Hepatocyte (in vitro differentiated cells): ENCODE data around the gene CBX1. TPM values are rescaled to one million over a fixed set of nuclear protein-coding genes. Genes with fewer than 3 reads are reported as not detected.

Experiments
- DNase-seq: peaks from one replicate; pipeline ENCODE4 v3.0.0-alpha.2; 2016; ENCODE audit warnings: low spot score
- H2AFZ ChIP-seq: fragments of 200-600 bp; sonication (generic); 2 replicates; pipeline ENCODE4 v1.6.0; 2016; ENCODE audit warnings: antibody characterized with exemption, mild to moderate bottlenecking
- H3K27ac ChIP-seq: fragments of 200-600 bp; sonication (generic); 2 replicates; pipeline ENCODE4 v1.5.1; 2016; ENCODE audit warnings: mild to moderate bottlenecking
- H3K27me3 ChIP-seq: fragments of 200-600 bp; sonication (generic); 2 replicates; pipeline ENCODE4 v1.6.1; 2016
- H3K36me3 ChIP-seq: fragments of 200-600 bp; sonication (generic); replicated peaks from 2 replicates; pipeline ENCODE4 v1.5.1; 2016; ENCODE audit warnings: low read depth; ENCODE audit not compliant: insufficient read depth
- H3K4me1 ChIP-seq: fragments of 200-600 bp; sonication (generic); 2 replicates; pipeline ENCODE4 v1.5.1; 2016; ENCODE audit warnings: mild to moderate bottlenecking, moderate library complexity; ENCODE audit not compliant: insufficient read depth
- H3K4me2 ChIP-seq: fragments of 200-600 bp; sonication (generic); 2 replicates; pipeline ENCODE4 v1.6.0; 2016
- H3K4me3 ChIP-seq: fragments of 200-600 bp; sonication (generic); 2 replicates; pipeline ENCODE4 v1.5.1; 2016; ENCODE audit warnings: mild to moderate bottlenecking
- H3K79me2 ChIP-seq: fragments of 200-600 bp; sonication (generic); 2 replicates; pipeline ENCODE4 v1.6.0; 2017; ENCODE audit warnings: mild to moderate bottlenecking
- H3K9me2 ChIP-seq: fragments of 200-600 bp; sonication (generic); replicated peaks from 2 replicates; pipeline ENCODE4 v1.6.0; 2017; ENCODE audit warnings: mild to moderate bottlenecking; ENCODE audit not compliant: insufficient read depth
- H3K9me3 ChIP-seq: fragments of 200-600 bp; sonication (generic); 2 replicates; pipeline ENCODE4 v1.5.1; 2016; ENCODE audit warnings: low read depth, mild to moderate bottlenecking
- H4K20me1 ChIP-seq: fragments of 200-600 bp; sonication (generic); 2 replicates; pipeline ENCODE4 v1.6.0; 2016; ENCODE audit warnings: mild to moderate bottlenecking; ENCODE audit not compliant: insufficient read depth, poor library complexity, severe bottlenecking
- EZH2 ChIP-seq: fragments of 200-600 bp; sonication (generic); IDR thresholded peaks from 2 replicates; pipeline ENCODE4 v1.6.1; 2016; ENCODE audit warnings: antibody characterized with exemption, mild to moderate bottlenecking, borderline replicate concordance
- EZH2phosphoT487 ChIP-seq: fragments of 200-600 bp; sonication (generic); IDR thresholded peaks from one replicate; pipeline ENCODE4 v1.6.1; 2018; ENCODE audit warnings: antibody characterized with exemption, mild to moderate bottlenecking, low read depth, moderate library complexity; ENCODE audit not compliant: unreplicated experiment, severe bottlenecking
- WGBS: methylation state at CpG from one replicate; pipeline ENCODE4 v1.1.6; 2016; ENCODE audit warnings: low lambda C conversion rate; ENCODE audit errors: missing lambda C conversion rate; 5-methylcytosine and 5-hydroxymethylcytosine counted together
- polyA plus RNA-seq: library from polyadenylated mRNA; unstranded; fragments of >200 nt; fragmentation: Nextera tagmentation; extraction: Ambion mirVana; gene quantifications from 2 replicates; pipeline ENCODE4 v1.2.1, GENCODE V29; 2016
- total RNA-seq: library from RNA; depleted of rRNA; stranded (reverse); fragments of >200 nt; gene quantifications from 2 replicates; pipeline ENCODE4 v1.2.3, GENCODE V29; 2014
- TF ChIP-seq, protein P1 (sequence below): fragments of 200-600 bp; sonication (generic); IDR thresholded peaks from 2 replicates; pipeline ENCODE4 v1.5.1; 2016; ENCODE audit warnings: antibody characterized with exemption, mild to moderate bottlenecking; ENCODE audit not compliant: poor library complexity

The CBX1 gene
- total and polyA plus RNA-seq, 2 experiments from 2014 or later, result 20.7 to 49.0 TPM

DNA sequence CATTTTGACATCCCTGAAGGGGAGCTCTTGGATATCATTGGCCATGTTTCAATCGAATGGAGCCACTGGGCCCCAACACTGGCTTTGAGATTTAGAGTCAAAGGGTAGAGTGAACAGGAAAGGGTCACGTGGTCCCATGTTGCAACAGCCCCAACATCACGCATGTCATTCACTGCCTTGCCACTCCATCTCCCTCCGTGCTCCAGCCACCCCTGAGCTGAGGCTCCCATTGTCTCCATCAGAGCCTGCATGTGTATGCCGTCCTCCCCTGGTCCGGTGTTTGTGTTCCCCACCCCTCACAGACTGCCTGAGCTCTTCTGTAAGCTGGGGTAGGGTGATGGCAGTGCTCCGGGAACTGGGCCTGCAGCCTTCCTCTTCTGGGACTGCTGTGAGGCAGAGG lies 41.0 kb downstream of the CBX1 start:
- Histone ChIP-seq H2AFZ (no peak overlapping the region), H3K4me1 (peaks cover 6% of the 10 kb centered on the region), H4K20me1 (peaks cover 13% of the 10 kb centered on the region), H3K9me2 (no peaks in the 10 kb centered on the region), H3K27ac (no peak overlapping the region), H3K27me3 (no peaks in the 10 kb centered on the region), H3K79me2 (peaks cover 25% of the 10 kb centered on the region), H3K4me2 (no peak overlapping the region), H3K36me3 (no peaks in the 10 kb centered on the region), H3K4me3 (no peak overlapping the region), H3K9me3 (no peaks in the 10 kb centered on the region)
- TF ChIP-seq, protein P1, sequence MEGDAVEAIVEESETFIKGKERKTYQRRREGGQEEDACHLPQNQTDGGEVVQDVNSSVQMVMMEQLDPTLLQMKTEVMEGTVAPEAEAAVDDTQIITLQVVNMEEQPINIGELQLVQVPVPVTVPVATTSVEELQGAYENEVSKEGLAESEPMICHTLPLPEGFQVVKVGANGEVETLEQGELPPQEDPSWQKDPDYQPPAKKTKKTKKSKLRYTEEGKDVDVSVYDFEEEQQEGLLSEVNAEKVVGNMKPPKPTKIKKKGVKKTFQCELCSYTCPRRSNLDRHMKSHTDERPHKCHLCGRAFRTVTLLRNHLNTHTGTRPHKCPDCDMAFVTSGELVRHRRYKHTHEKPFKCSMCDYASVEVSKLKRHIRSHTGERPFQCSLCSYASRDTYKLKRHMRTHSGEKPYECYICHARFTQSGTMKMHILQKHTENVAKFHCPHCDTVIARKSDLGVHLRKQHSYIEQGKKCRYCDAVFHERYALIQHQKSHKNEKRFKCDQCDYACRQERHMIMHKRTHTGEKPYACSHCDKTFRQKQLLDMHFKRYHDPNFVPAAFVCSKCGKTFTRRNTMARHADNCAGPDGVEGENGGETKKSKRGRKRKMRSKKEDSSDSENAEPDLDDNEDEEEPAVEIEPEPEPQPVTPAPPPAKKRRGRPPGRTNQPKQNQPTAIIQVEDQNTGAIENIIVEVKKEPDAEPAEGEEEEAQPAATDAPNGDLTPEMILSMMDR, result no peak
- TF ChIP-seq EZH2 (no peak), EZH2phosphoT487 (no peak)
- WGBS, result 86% methylated on average over 7 of the region's 7 CpGs
- DNase-seq, result no peak

DNA sequence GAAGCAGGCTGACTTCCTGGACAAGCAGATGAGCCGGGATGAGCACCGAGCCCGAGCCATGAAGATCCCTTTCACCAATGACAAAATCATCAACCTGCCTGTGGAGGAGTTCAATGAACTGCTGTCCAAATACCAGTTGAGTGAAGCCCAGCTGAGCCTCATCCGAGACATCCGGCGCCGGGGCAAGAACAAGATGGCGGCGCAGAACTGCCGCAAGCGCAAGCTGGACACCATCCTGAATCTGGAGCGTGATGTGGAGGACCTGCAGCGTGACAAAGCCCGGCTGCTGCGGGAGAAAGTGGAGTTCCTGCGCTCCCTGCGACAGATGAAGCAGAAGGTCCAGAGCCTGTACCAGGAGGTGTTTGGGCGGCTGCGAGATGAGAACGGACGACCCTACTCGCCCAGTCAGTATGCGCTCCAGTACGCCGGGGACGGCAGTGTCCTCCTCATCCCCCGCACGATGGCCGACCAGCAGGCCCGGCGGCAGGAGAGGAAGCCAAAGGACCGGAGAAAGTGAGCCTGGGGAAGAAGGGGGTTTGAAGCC lies 42.1 kb downstream of the CBX1 start:
- Histone ChIP-seq H3K4me3 (no peak overlapping the region), H3K27me3 (no peaks in the 10 kb centered on the region), H3K27ac (no peak overlapping the region), H3K36me3 (no peaks in the 10 kb centered on the region), H4K20me1 (peaks cover 22% of the 10 kb centered on the region), H2AFZ (no peak overlapping the region), H3K4me2 (no peak overlapping the region), H3K9me3 (no peaks in the 10 kb centered on the region), H3K79me2 (peaks cover 33% of the 10 kb centered on the region), H3K9me2 (no peaks in the 10 kb centered on the region), H3K4me1 (peaks cover 14% of the 10 kb centered on the region)
- TF ChIP-seq, protein P1, result no peak
- TF ChIP-seq EZH2phosphoT487, result no peak
- no peak for TF ChIP-seq EZH2
- DNase-seq, result no peak
- WGBS, result 97% methylated on average over 32 of the region's 32 CpGs

DNA sequence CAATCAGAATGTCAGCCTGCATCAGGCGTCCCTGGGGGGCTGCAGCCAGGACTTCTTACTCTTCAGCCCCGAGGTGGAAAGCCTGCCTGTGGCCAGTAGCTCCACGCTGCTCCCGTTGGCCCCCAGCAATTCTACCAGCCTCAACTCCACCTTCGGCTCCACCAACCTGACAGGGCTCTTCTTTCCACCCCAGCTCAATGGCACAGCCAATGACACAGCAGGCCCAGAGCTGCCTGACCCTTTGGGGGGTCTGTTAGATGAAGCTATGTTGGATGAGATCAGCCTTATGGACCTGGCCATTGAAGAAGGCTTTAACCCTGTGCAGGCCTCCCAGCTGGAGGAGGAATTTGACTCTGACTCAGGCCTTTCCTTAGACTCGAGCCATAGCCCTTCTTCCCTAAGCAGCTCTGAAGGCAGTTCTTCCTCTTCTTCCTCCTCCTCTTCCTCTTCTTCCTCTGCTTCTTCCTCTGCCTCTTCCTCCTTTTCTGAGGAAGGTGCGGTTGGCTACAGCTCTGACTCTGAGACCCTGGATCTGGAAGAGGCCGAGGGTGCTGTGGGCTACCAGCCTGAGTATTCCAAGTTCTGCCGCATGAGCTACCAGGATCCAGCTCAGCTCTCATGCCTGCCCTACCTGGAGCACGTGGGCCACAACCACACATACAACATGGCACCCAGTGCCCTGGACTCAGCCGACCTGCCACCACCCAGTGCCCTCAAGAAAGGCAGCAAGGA lies 42.7 kb downstream of the CBX1 start:
- 97% methylated on average over 11 of the region's 11 CpGs for WGBS
- no peak overlapping the region for H3K4me2 ChIP-seq
- no peak overlapping the region for H3K27ac ChIP-seq
- peaks cover 20% of the 10 kb centered on the region for H3K4me1 ChIP-seq
- no peaks in the 10 kb centered on the region for H3K9me3 ChIP-seq
- TF ChIP-seq EZH2 (no peak), EZH2phosphoT487 (no peak)
- TF ChIP-seq, protein P1, result no peak
- peaks cover 28% of the 10 kb centered on the region for H4K20me1 ChIP-seq
- H3K9me2 ChIP-seq, result no peaks in the 10 kb centered on the region
- H3K4me3 ChIP-seq, result no peak overlapping the region
- DNase-seq, result no peak
- H3K36me3 ChIP-seq, result no peaks in the 10 kb centered on the region
- peaks cover 39% of the 10 kb centered on the region for H3K79me2 ChIP-seq
- H2AFZ ChIP-seq, result no peak overlapping the region
- H3K27me3 ChIP-seq, result no peaks in the 10 kb centered on the region
